ENCODE measurements around the gene PCYOX1L.
"Not testable (repeated sequence)": the region's sequence is repeated elsewhere in the genome, so short reads cannot be mapped to it uniquely, and the experiment has no call there.

GRCh38 chr5:149394996-149395395 lies 37.1 kb downstream of the PCYOX1L start:
- TF ChIP-seq PATZ1 (CRISPR knock-in tag; IDR thresholded peaks at IDR 0.05; ENCODE audit: borderline replicate concordance); ZFP3 (CRISPR knock-in tag; IDR thresholded peaks at IDR 0.05); SNAI2 (CRISPR knock-in tag; IDR thresholded peaks at IDR 0.05): not testable (repeated sequence)

Data from SK-N-SH treated with all-trans-retinoic acid at 6 μM for 48 hours (cell line).